HepG2 (cell line): ENCODE measurements around the gene RFX7. TPM values are rescaled to one million over a fixed set of nuclear protein-coding genes. Genes with fewer than 3 reads are reported as not detected.
A peak's percentile ranks its signal among the peaks of the same experiment; 100 is the strongest.

Source experiments
- FOXC1 ChIP-seq: sonication (generic); formaldehyde crosslinking; IDR thresholded peaks from 2 replicates; pipeline ENCODE4 v1.8.0; 2022; ENCODE audit warnings: mild to moderate bottlenecking, missing genetic modification reagents, borderline replicate concordance
- KDM6A ChIP-seq: IDR thresholded peaks from 2 replicates; pipeline ENCODE4 v1.6.1; 2016; ENCODE audit warnings: low read depth
- MEF2D ChIP-seq: sonication (generic); formaldehyde crosslinking; IDR thresholded peaks from 2 replicates; pipeline ENCODE4 v1.5.1; 2020; ENCODE audit warnings: mild to moderate bottlenecking, missing genetic modification reagents
- MTA3 ChIP-seq: sonication (generic); formaldehyde crosslinking; IDR thresholded peaks from 2 replicates; pipeline ENCODE4 v1.4.0; 2020; ENCODE audit warnings: missing genetic modification reagents
- MXD4 ChIP-seq: IDR thresholded peaks from 2 replicates; pipeline ENCODE4 v1.6.1; 2016; ENCODE audit warnings: mild to moderate bottlenecking, missing biosample characterization, missing genetic modification reagents
- RBFOX2 ChIP-seq: fragments of 200-400 bp; formaldehyde crosslinking; IDR thresholded peaks from 2 replicates; pipeline ENCODE4 v1.6.1; 2017; ENCODE audit warnings: low read depth, mild to moderate bottlenecking, low read length
- SPEN ChIP-seq: sonication (generic); formaldehyde crosslinking; IDR thresholded peaks from 2 replicates; pipeline ENCODE4 v1.5.1; 2020; ENCODE audit warnings: low read depth, mild to moderate bottlenecking, missing genetic modification reagents
- ZFX ChIP-seq: sonication (generic); formaldehyde crosslinking; IDR thresholded peaks from 2 replicates; pipeline ENCODE4 v1.4.0; 2020; ENCODE audit warnings: mild to moderate bottlenecking, low read depth, missing genetic modification reagents, moderate library complexity
- ZNF138 ChIP-seq: sonication (generic); formaldehyde crosslinking; IDR thresholded peaks from 2 replicates; pipeline ENCODE4 v1.5.0; 2020; ENCODE audit warnings: mild to moderate bottlenecking, low read depth, missing genetic modification reagents
- ZNF75D ChIP-seq: sonication (generic); formaldehyde crosslinking; IDR thresholded peaks from 2 replicates; pipeline ENCODE4 v1.8.1; 2023; ENCODE audit warnings: missing genetic modification reagents, mild to moderate bottlenecking, borderline replicate concordance
- ZNF850 ChIP-seq: sonication (generic); formaldehyde crosslinking; conservative IDR thresholded peaks from 2 replicates; pipeline ENCODE4 v1.9.0; 2021; ENCODE audit warnings: mild to moderate bottlenecking, missing genetic modification reagents
- polyA plus RNA-seq, 8 experiments: library from polyadenylated mRNA; depleted of rRNA in 3 of 8; stranded (reverse) in 7 of 8; unstranded in 1 of 8; fragments of >200 nt; fragmentation: Illumina TruSeq in 4 of 8; extraction: Trizol in 4 of 8; gene quantifications; 2 replicates each; pipeline versions ENCODE4 v1.2.1 to v1.2.3, GENCODE V29; 2011 to 2016; ENCODE audit warnings: low read depth in 4 of 8, missing spikeins in 1 of 8, mixed read lengths in 1 of 8; ENCODE audit not compliant: insufficient read depth in 1 of 8
- total RNA-seq, 5 experiments: library from RNA; depleted of rRNA; stranded (reverse); fragments of >200 nt; fragmentation: Illumina TruSeq; extraction: Trizol; gene quantifications; 2 replicates each; pipeline ENCODE4 v1.2.3, GENCODE V29; 2016; ENCODE audit warnings: low read depth in 1 of 5
- TF ChIP-seq, protein P1 (sequence below): sonication (generic); formaldehyde crosslinking; IDR thresholded peaks from 2 replicates; pipeline ENCODE4 v1.4.0; 2020; ENCODE audit warnings: mild to moderate bottlenecking, missing genetic modification reagents
- TF ChIP-seq, protein P2 (sequence below): sonication (generic); formaldehyde crosslinking; IDR thresholded peaks from 2 replicates; pipeline ENCODE4 v1.4.0; 2020; ENCODE audit warnings: missing genetic modification reagents
- TF ChIP-seq, protein P3 (sequence below): IDR thresholded peaks from 2 replicates; pipeline ENCODE4 v1.6.1; 2016
- TF ChIP-seq, protein P4 (sequence below): sonication (generic); formaldehyde crosslinking; IDR thresholded peaks from 2 replicates; pipeline ENCODE4 v1.5.1; 2020; ENCODE audit warnings: mild to moderate bottlenecking, missing genetic modification reagents, moderate library complexity
- TF ChIP-seq, protein P5 (sequence below): sonication (generic); formaldehyde crosslinking; IDR thresholded peaks from 2 replicates; pipeline ENCODE4 v1.5.0; 2020; ENCODE audit warnings: missing genetic modification reagents, mild to moderate bottlenecking, borderline replicate concordance
- TF ChIP-seq, protein P6 (sequence below): sonication (generic); formaldehyde crosslinking; IDR thresholded peaks from 2 replicates; pipeline ENCODE4 v1.9.0; 2022; ENCODE audit warnings: low read depth, missing genetic modification reagents
- TF ChIP-seq, protein P7 (sequence below): sonication (generic); formaldehyde crosslinking; IDR thresholded peaks from 2 replicates; pipeline ENCODE4 v1.4.0; 2020; ENCODE audit warnings: missing genetic modification reagents

Gene RFX7
- total and polyA plus RNA-seq, 2 of the 13 experiments (the other 11 are each of a cell fraction or from before 2014, with no cell fraction given) = 8.5 to 10.4 TPM

DNA sequence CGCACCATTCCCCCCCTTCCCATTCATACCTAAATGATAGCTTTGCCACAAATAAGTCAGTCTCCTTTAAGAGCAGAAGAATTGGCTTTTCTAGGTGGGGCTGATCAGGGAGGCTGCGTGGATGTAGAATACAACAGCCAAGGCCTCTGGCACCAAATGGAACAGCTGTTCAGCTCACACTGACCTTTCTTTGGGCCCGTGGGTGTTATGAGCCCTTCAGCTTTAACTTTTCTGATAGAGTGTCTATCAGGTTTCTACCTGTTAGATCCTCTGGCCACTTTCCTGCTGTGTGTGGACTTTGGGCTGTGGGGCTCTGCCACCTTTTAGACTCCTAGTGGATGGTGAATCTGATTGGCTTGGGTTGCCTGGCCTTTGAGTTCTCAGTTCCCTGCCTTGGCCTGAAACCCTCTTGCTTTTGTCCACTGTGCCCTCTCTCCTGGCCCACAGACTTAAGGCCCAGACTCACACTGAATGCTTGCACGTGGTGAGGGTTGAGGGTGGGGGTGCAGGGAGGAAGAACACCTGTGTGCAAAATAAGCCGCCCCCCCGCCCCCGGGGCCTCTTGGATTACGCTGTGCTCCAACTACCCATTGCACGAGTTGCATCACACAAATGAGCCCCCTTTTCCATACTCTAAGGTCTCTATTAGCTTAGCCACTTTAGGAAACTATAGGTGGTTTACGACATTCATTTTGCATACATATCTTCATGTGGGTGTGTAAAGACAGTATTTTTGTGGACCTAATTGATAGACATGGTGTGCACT is 1.3 kb upstream of the RFX7 start (continued):
- TF ChIP-seq MTA3 (CRISPR knock-in tag) = no peak
- TF ChIP-seq FOXC1 (CRISPR knock-in tag) = 0 out of 2 replicates have a peak, but pooled peaks have one; percentile 30
- TF ChIP-seq, protein P1, sequence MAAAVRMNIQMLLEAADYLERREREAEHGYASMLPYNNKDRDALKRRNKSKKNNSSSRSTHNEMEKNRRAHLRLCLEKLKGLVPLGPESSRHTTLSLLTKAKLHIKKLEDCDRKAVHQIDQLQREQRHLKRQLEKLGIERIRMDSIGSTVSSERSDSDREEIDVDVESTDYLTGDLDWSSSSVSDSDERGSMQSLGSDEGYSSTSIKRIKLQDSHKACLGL = 0 out of 2 replicates have a peak, but pooled peaks have one; percentile 18
- TF ChIP-seq ZFX = peak; percentile 91
- TF ChIP-seq, protein P2, sequence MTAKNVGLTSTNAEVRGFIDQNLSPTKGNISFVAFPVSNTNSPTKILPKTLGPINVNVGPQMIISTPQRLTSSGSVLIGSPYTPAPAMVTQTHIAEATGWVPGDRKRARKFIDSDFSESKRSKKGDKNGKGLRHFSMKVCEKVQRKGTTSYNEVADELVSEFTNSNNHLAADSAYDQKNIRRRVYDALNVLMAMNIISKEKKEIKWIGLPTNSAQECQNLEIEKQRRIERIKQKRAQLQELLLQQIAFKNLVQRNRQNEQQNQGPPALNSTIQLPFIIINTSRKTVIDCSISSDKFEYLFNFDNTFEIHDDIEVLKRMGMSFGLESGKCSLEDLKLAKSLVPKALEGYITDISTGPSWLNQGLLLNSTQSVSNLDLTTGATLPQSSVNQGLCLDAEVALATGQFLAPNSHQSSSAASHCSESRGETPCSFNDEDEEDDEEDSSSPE = peak; percentile 27; the same call in 1 of the 2 replicates
- no peak for TF ChIP-seq ZNF850
- TF ChIP-seq, protein P3, sequence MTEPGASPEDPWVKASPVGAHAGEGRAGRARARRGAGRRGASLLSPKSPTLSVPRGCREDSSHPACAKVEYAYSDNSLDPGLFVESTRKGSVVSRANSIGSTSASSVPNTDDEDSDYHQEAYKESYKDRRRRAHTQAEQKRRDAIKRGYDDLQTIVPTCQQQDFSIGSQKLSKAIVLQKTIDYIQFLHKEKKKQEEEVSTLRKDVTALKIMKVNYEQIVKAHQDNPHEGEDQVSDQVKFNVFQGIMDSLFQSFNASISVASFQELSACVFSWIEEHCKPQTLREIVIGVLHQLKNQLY (CRISPR knock-in tag) = no peak
- TF ChIP-seq, protein P4, sequence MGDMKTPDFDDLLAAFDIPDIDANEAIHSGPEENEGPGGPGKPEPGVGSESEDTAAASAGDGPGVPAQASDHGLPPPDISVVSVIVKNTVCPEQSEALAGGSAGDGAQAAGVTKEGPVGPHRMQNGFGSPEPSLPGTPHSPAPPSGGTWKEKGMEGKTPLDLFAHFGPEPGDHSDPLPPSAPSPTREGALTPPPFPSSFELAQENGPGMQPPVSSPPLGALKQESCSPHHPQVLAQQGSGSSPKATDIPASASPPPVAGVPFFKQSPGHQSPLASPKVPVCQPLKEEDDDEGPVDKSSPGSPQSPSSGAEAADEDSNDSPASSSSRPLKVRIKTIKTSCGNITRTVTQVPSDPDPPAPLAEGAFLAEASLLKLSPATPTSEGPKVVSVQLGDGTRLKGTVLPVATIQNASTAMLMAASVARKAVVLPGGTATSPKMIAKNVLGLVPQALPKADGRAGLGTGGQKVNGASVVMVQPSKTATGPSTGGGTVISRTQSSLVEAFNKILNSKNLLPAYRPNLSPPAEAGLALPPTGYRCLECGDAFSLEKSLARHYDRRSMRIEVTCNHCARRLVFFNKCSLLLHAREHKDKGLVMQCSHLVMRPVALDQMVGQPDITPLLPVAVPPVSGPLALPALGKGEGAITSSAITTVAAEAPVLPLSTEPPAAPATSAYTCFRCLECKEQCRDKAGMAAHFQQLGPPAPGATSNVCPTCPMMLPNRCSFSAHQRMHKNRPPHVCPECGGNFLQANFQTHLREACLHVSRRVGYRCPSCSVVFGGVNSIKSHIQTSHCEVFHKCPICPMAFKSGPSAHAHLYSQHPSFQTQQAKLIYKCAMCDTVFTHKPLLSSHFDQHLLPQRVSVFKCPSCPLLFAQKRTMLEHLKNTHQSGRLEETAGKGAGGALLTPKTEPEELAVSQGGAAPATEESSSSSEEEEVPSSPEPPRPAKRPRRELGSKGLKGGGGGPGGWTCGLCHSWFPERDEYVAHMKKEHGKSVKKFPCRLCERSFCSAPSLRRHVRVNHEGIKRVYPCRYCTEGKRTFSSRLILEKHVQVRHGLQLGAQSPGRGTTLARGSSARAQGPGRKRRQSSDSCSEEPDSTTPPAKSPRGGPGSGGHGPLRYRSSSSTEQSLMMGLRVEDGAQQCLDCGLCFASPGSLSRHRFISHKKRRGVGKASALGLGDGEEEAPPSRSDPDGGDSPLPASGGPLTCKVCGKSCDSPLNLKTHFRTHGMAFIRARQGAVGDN (CRISPR knock-in tag) = peak; percentile 77
- TF ChIP-seq ZNF75D (CRISPR knock-in tag) = no peak
- peak; percentile 70 for TF ChIP-seq RBFOX2
- TF ChIP-seq MXD4 (CRISPR knock-in tag) = no peak
- no peak for TF ChIP-seq ZNF138 (CRISPR knock-in tag)
- TF ChIP-seq, protein P5, sequence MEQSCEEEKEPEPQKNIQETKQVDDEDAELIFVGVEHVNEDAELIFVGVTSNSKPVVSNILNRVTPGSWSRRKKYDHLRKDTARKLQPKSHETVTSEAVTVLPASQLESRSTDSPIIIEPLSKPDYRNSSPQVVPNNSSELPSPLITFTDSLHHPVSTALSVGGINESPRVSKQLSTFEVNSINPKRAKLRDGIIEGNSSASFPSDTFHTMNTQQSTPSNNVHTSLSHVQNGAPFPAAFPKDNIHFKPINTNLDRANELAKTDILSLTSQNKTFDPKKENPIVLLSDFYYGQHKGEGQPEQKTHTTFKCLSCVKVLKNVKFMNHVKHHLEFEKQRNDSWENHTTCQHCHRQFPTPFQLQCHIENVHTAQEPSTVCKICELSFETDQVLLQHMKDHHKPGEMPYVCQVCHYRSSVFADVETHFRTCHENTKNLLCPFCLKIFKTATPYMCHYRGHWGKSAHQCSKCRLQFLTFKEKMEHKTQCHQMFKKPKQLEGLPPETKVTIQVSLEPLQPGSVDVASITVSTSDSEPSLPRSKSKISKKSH (CRISPR knock-in tag) = no peak
- TF ChIP-seq, protein P6, sequence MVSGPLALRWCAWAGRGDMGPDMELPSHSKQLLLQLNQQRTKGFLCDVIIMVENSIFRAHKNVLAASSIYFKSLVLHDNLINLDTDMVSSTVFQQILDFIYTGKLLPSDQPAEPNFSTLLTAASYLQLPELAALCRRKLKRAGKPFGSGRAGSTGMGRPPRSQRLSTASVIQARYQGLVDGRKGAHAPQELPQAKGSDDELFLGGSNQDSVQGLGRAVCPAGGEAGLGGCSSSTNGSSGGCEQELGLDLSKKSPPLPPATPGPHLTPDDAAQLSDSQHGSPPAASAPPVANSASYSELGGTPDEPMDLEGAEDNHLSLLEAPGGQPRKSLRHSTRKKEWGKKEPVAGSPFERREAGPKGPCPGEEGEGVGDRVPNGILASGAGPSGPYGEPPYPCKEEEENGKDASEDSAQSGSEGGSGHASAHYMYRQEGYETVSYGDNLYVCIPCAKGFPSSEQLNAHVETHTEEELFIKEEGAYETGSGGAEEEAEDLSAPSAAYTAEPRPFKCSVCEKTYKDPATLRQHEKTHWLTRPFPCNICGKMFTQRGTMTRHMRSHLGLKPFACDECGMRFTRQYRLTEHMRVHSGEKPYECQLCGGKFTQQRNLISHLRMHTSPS (CRISPR knock-in tag) = peak; percentile 36; the same call in 1 of the 2 replicates
- TF ChIP-seq KDM6A = peak; percentile 54
- TF ChIP-seq, protein P7, sequence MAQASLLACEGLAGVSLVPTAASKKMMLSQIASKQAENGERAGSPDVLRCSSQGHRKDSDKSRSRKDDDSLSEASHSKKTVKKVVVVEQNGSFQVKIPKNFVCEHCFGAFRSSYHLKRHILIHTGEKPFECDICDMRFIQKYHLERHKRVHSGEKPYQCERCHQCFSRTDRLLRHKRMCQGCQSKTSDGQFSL (CRISPR knock-in tag) = peak; percentile 94
- 0 out of 2 replicates have a peak, but pooled peaks have one; percentile 29 for TF ChIP-seq SPEN
- no peak for TF ChIP-seq MEF2D (CRISPR knock-in tag)
